PFSK-1 (cell line): ENCODE measurements around the gene AGR2.

ENCODE experiments used
- POLR2AphosphoS5 ChIP-seq: IDR thresholded peaks from 2 replicates; pipeline ENCODE4 v1.6.1; 2012; ENCODE audit warnings: low read depth, mild to moderate bottlenecking, control low read depth, low read length, moderate library complexity
- SIN3A ChIP-seq: IDR thresholded peaks from 2 replicates; pipeline ENCODE4 v1.6.1; 2012; ENCODE audit warnings: mild to moderate bottlenecking, low read length, moderate library complexity, borderline replicate concordance; ENCODE audit not compliant: insufficient read depth
- TAF1 ChIP-seq: IDR thresholded peaks from 2 replicates; pipeline ENCODE4 v1.6.1; 2012; ENCODE audit warnings: low read length, control low read depth, borderline replicate concordance; ENCODE audit not compliant: insufficient read depth

DNA sequence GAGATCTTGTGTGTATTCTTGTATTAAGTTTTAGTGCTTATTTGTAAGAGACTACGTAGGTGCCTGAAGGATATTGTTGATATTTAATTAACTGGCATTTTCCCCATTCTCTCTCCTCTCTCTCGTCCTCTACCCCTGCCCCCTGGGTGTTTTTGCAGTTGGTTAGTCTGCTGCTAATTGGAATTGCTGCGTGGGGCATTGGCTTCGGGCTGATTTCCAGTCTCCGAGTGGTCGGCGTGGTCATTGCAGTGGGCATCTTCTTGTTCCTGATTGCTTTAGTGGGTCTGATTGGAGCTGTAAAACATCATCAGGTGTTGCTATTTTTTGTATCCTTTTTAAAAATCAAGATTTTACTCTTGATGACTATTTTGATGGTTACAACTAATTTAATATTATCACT is 28.7 kb downstream of the AGR2 start:
- TF ChIP-seq TAF1 (no peak), POLR2AphosphoS5 (no peak), SIN3A (no peak)
